Measurements from ENCODE around the gene C11orf98. TPM values are rescaled to one million over a fixed set of nuclear protein-coding genes. Genes with fewer than 3 reads are reported as not detected.

C11orf98 gene
- total and polyA plus RNA-seq, 2 of the 13 experiments (the other 11 are each of a cell fraction or from before 2014, with no cell fraction given) = 30.4 to 91.8 TPM

- ATAC-seq (peak; percentile 2; the same call in 1 of the 3 replicates), FAIRE-seq (no peak), DNase-seq (ENCODE audit: low spot score) (peak; percentile 35)
- Histone ChIP-seq H2AFZ (ENCODE audit: low read length) (no peak overlapping the region), H3K4me3 (replicated peaks in 1 of 3; ENCODE audit: insufficient read depth in 1 of 3, low read depth in 2 of 3, low read length in 3 of 3) (no peak overlapping the region), H3K27me3 (ENCODE audit: control insufficient read depth in 1 of 2, insufficient read depth in 2 of 2, low read length in 2 of 2) (no peaks in the 10 kb centered on the region; a peak in 1 of 5 replicates), H3K36me3 (replicated peaks in 1 of 2; ENCODE audit: control insufficient read depth in 1 of 2, insufficient read depth in 2 of 2, low read length in 2 of 2) (no peaks in the 10 kb centered on the region), H3K4me2 (ENCODE audit: low read depth, low read length) (0 out of 2 replicates have a peak overlapping the region, but pooled peaks have one; percentile 4), H3K9ac (ENCODE audit: insufficient read depth, low read depth, low read length) (no peak overlapping the region), H3K9me3 (ENCODE audit: low read length) (no peaks in the 10 kb centered on the region), H3K27ac (ENCODE audit: extremely low read length, insufficient read depth, low read length) (peak overlapping the region; percentile 24), H4K20me1 (ENCODE audit: insufficient read depth, low read length) (no peaks in the 10 kb centered on the region), H3K79me2 (ENCODE audit: insufficient read depth, low read length) (peaks cover 2% of the 10 kb centered on the region), H3K4me1 (ENCODE audit: insufficient read depth, low read length) (peaks cover 48% of the 10 kb centered on the region)
- in situ Hi-C loops (cut with HindIII; ENCODE audit: extremely low pct_ligation_motif_present, low pct_unique_long_range_greater_than_20kb) (no loop called here), intact Hi-C loops (cut with micrococcal nuclease; ENCODE audit: unreplicated experiment) (loop anchor here (5.0 kb wide), 1 partner anchor 38 kb away; the partner anchor contains the start of gene INTS5)
- 54% methylated on average over 8 of the region's 8 CpGs for WGBS (ENCODE audit: low lambda C conversion rate)
- BruUV-seq (replicated peaks) = no TSS peak
- ChIA-PET CTCF (ENCODE audit: low intra/inter-chr PET ratio, low total read pairs) (no interaction called here), POLR2A (interaction anchor here (1.5 kb wide), 1 partner anchor 23 kb away, joined by 4 read pairs; the partner anchor contains the start of gene TUT1)
- TF ChIP-seq ZBTB43 (CRISPR knock-in tag; conservative IDR thresholded peaks at IDR 0.05) = no peak
- TF ChIP-seq SKI (IDR thresholded peaks at IDR 0.05; ENCODE audit: partially characterized antibody) = no peak
- TF ChIP-seq ZFX (CRISPR knock-in tag; IDR thresholded peaks at IDR 0.05; ENCODE audit: low read depth) = no peak
- peak; percentile 54; the same call in 1 of the 2 replicates for TF ChIP-seq NFE2 (CRISPR knock-in tag; IDR thresholded peaks at IDR 0.05)
- TF ChIP-seq ZNF496 (CRISPR knock-in tag; IDR thresholded peaks at IDR 0.05; ENCODE audit: insufficient replicate concordance) = no peak
- 0 out of 2 replicates have a peak, but pooled peaks have one; percentile 34 for TF ChIP-seq ZNF563 (CRISPR knock-in tag; IDR thresholded peaks at IDR 0.05)
- TF ChIP-seq TEAD3 (CRISPR knock-in tag; optimal IDR thresholded peaks at IDR 0.05; ENCODE audit: borderline replicate concordance) = peak; percentile 12
- TF ChIP-seq UBTF (CRISPR knock-in tag; IDR thresholded peaks at IDR 0.05) = peak; percentile 46
- TF ChIP-seq FOSL2 (CRISPR knock-in tag; IDR thresholded peaks at IDR 0.05) = peak; percentile 60
- TF ChIP-seq MXI1 (IDR thresholded peaks at IDR 0.05; ENCODE audit: borderline replicate concordance, low read depth, low read length) = peak; percentile 50; the same call in 1 of the 3 replicates
- peak; percentile 90 for TF ChIP-seq ZNF263 (CRISPR knock-in tag; IDR thresholded peaks at IDR 0.05)
Observed at GRCh38 chr11:62614275-62614674, 50.7 kb downstream of the C11orf98 start.

Data from HepG2 (cell line).